ENCODE results near the gene RAB1B. TPM values are rescaled to one million over a fixed set of nuclear protein-coding genes. Genes with fewer than 3 reads are reported as not detected.
A peak's percentile ranks its signal among the peaks of the same experiment; 100 is the strongest.

Gene RAB1B
- total RNA-seq, 1 donor from 2014 or later, result 138 TPM

DNA sequence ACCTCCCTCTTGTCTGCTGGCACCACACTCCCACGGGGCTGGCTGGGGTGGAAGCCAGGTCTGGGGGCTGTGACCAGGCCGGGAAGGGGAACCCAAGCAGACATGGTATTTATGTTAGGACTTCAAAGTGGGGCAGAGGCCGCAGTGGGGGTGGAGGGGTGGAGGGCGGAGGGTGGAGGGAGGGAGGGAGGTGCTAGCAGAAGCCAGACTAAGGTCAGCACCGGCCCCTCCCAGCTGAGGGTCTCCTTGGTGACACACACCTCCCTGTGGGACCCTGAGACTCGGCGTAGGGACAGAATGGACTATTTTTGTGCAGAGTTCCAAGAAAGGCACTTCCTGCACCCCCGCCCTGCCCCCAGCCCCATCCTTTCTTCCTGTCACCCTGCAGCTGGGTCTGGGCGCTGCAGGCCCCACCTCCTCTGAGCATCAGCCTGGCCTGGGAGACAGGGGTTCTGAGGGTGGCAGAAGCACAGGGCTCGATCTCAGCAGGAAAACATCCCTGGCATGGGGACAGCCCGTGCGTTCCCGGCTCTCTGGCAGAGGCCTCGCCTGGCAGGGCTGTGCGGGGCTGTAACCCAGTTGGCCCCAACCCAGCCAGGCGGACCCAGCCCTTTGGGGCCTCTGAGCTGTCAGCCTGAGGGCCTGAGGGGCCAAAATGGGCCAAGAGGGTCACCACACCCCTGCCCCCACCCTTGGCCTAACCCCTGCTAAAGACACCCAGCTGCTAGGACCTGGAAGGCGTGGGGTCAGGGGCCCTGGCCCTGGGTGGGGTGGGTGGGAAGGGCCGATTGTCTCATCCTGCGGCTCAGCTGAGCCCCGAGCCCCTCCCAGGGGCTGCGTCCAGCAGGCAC is 58.0 kb downstream of the RAB1B start:
- peaks cover 26% of the 10 kb centered on the region for H3K4me1 ChIP-seq
- ATAC-seq, result peak in 1 of 2 donors; percentile 1
- DNase-seq, result no peak
- peak overlapping the region; percentile 46 for H3K27ac ChIP-seq
- H3K36me3 ChIP-seq, result no peaks in the 10 kb centered on the region
- H3K27me3 ChIP-seq (ENCODE audit: low read depth), result no peaks in the 10 kb centered on the region
- no peaks in the 10 kb centered on the region for H3K9me3 ChIP-seq
- TF ChIP-seq, protein P1, sequence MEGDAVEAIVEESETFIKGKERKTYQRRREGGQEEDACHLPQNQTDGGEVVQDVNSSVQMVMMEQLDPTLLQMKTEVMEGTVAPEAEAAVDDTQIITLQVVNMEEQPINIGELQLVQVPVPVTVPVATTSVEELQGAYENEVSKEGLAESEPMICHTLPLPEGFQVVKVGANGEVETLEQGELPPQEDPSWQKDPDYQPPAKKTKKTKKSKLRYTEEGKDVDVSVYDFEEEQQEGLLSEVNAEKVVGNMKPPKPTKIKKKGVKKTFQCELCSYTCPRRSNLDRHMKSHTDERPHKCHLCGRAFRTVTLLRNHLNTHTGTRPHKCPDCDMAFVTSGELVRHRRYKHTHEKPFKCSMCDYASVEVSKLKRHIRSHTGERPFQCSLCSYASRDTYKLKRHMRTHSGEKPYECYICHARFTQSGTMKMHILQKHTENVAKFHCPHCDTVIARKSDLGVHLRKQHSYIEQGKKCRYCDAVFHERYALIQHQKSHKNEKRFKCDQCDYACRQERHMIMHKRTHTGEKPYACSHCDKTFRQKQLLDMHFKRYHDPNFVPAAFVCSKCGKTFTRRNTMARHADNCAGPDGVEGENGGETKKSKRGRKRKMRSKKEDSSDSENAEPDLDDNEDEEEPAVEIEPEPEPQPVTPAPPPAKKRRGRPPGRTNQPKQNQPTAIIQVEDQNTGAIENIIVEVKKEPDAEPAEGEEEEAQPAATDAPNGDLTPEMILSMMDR (IDR thresholded peaks at IDR 0.05), result no peak
- no peak overlapping the region for H3K4me3 ChIP-seq
- intact Hi-C loops (cut with DNase I), result no loop called here

Other genes with a start within 250 kb of the RAB1B start
- 3.6 TPM for gene CATSPER1, start 242.2 kb upstream of the RAB1B start, total RNA-seq
- gene GAL3ST3, start 219.5 kb upstream of the RAB1B start, total RNA-seq, result not detected
- gene SF3B2, start 216.3 kb upstream of the RAB1B start, total RNA-seq, result 145 TPM
- 50.8 TPM for gene PACS1, start 198.4 kb upstream of the RAB1B start, total RNA-seq
- gene KLC2, start 10.9 kb upstream of the RAB1B start, total RNA-seq, result 24.3 TPM
- gene CNIH2, start 9.5 kb downstream of the RAB1B start, total RNA-seq, result 0.89 TPM
- gene YIF1A, start 20.5 kb downstream of the RAB1B start, total RNA-seq, result 67.8 TPM
- gene TMEM151A, start 23.3 kb downstream of the RAB1B start, total RNA-seq, result not detected
- gene CD248, start 48.4 kb downstream of the RAB1B start, total RNA-seq, result 28.7 TPM
- gene RIN1, start 67.8 kb downstream of the RAB1B start, total RNA-seq, result 8.2 TPM
- gene BRMS1, start 76.5 kb downstream of the RAB1B start, total RNA-seq, result 37.8 TPM
- gene B4GAT1, start 79.0 kb downstream of the RAB1B start, total RNA-seq, result 22.6 TPM
- gene SLC29A2, start 103.1 kb downstream of the RAB1B start, total RNA-seq, result 10.6 TPM
- not detected for gene NPAS4, start 152.4 kb downstream of the RAB1B start, total RNA-seq
- gene MRPL11, start 170.2 kb downstream of the RAB1B start, total RNA-seq, result 32.7 TPM
- gene PELI3, start 198.3 kb downstream of the RAB1B start, total RNA-seq, result 21.4 TPM
- gene DPP3, start 211.8 kb downstream of the RAB1B start, total RNA-seq, result 32.7 TPM
- gene BBS1, start 242.0 kb downstream of the RAB1B start, total RNA-seq, result 41.4 TPM